Measurements from ENCODE around the gene ANKRD29. TPM values are rescaled to one million over a fixed set of nuclear protein-coding genes. Genes with fewer than 3 reads are reported as not detected.

Gene ANKRD29
- polyA plus RNA-seq, 1 donor, result 6.1 TPM

DNA sequence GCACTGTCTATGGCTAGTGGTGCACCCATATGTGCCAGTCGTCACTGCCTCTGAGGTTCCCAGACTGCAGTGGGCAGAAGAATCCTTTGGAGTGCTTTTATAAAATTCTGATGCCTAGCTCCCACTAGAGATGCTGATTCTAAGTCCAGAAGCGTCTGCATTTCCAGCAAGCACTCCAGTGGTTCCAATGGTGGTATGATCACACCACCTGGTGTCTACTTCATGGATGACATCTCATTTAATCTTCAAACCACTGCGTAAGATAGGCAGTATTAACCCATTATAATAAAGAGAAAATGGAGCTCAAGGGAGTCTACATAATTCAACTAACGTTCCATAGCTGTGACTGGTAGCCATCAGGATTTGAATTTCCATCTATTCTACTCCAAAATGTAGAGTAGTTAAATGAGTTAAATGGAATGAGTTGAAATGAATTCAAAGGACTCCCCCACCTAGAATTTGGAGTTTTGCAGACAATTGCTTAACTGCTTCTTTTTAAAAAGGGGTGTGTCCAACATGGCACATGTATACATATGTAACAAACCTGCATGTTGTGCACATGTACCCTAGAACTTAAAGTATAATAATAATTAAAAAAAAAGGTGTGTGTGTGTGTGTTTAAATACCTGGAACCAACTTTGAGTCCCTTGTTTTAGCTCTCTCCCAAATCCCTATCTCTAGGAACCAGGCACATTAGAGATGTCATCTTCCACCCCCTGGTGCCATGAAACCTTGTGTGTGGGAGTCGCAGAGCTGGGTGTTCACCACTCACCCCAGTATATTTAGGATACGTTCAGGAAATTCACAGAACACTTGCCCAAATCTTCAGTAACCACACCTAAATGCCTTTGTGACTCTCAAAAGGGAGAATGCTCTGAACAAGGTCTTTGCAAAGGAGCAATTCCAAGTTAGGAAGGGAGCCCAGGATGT lies 40.6 kb upstream of the ANKRD29 start:
- DNase-seq, result peak in 1 of 2 donors; percentile 56
- no peaks in the 10 kb centered on the region for H3K4me1 ChIP-seq (ENCODE audit: control insufficient read depth, insufficient read depth, low read length)
- H3K4me3 ChIP-seq (ENCODE audit: low read length), result no peak overlapping the region
- H3K9me3 ChIP-seq (ENCODE audit: control insufficient read depth, low read depth, low read length), result peaks cover 3% of the 10 kb centered on the region
- H3K27ac ChIP-seq (ENCODE audit: low read length), result no peak overlapping the region
- no peaks in the 10 kb centered on the region for H3K27me3 ChIP-seq (ENCODE audit: control insufficient read depth, insufficient read depth, low read length)
- no CpG with 5 or more reads among the region's 6 CpGs for WGBS (ENCODE audit: insufficient coverage, low lambda C conversion rate)
- H3K36me3 ChIP-seq (ENCODE audit: control insufficient read depth, insufficient read depth, low read length), result no peaks in the 10 kb centered on the region

DNA sequence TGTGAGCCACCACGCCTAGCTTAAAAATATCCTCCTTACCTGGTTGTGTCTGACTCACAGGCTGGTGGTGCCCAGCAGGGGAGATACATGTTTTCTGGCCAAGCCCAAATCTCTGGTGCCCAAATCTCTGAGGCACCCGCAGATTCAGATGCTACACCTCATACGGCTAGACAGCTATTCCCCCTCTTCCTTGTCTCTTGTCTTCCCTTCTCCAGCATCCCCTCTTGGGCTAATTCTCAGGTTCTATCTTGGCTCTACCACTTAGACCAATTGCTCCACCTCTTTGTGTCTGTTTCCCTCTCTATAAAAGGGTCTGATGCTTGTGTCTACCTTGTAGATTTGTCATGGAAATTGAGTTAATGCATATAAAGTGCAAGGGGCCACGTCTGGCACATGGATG lies 39.9 kb upstream of the ANKRD29 start:
- Histone ChIP-seq H3K27ac (ENCODE audit: low read length) (no peak overlapping the region), H3K4me1 (ENCODE audit: control insufficient read depth, insufficient read depth, low read length) (no peaks in the 10 kb centered on the region), H3K36me3 (ENCODE audit: control insufficient read depth, insufficient read depth, low read length) (no peaks in the 10 kb centered on the region), H3K27me3 (ENCODE audit: control insufficient read depth, insufficient read depth, low read length) (no peaks in the 10 kb centered on the region), H3K4me3 (ENCODE audit: low read length) (no peak overlapping the region), H3K9me3 (ENCODE audit: control insufficient read depth, low read depth, low read length) (peaks cover 3% of the 10 kb centered on the region)
- DNase-seq, result no peak
- no CpG with 5 or more reads among the region's 4 CpGs for WGBS (ENCODE audit: insufficient coverage, low lambda C conversion rate)

DNA sequence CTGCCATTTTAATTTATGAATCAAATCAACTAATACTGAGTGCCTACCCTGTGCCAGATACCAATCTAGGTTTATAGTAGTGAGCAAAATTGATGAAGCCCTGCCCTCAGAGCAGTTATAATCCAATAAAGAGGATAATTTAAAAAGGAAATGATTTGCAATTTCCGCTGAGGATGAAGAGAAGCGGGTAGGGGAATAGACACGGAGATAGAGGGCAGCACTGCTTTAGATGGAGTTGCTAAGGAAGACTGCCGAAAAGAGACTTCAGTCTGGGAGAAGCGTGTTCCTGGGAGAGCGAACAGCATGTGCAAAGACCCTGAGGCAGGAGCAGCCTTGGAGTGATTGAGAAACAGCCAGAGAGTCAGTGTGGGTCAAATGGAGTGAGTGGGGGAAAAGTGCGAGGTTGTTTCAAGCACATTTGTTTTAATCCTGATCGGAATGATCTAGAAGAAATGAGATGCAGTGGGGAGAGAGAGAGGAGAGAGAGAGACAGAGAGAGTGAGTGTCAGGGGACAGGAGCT lies 38.9 kb upstream of the ANKRD29 start:
- Histone ChIP-seq H3K27ac (ENCODE audit: low read length) (no peak overlapping the region), H3K27me3 (ENCODE audit: control insufficient read depth, insufficient read depth, low read length) (no peaks in the 10 kb centered on the region), H3K4me1 (ENCODE audit: control insufficient read depth, insufficient read depth, low read length) (no peaks in the 10 kb centered on the region), H3K9me3 (ENCODE audit: control insufficient read depth, low read depth, low read length) (no peaks in the 10 kb centered on the region), H3K4me3 (ENCODE audit: low read length) (no peak overlapping the region), H3K36me3 (ENCODE audit: control insufficient read depth, insufficient read depth, low read length) (no peaks in the 10 kb centered on the region)
- WGBS (ENCODE audit: insufficient coverage, low lambda C conversion rate), result 87% methylated on average over 7 of the region's 8 CpGs
- no peak for DNase-seq

DNA sequence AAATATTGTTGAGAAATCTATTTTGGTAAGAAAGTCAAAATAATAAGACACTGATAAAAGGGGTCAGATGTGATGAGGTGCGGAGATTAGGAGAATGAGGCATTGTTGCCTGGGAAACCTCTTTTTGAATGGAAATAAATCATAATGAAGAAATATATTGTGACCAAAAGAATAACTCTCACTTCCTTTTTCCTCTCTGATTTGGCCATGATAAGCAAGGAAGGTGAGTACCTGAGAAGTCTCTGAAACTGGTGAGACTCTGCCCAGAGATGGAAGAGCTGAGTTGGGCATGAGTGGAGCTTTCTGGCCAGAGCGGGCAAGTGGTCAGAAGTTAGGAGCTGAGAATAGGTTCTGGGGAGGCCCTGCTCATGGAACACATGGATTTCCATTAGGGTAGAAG lies 38.3 kb upstream of the ANKRD29 start:
- H3K27ac ChIP-seq (ENCODE audit: low read length), result no peak overlapping the region
- H3K9me3 ChIP-seq (ENCODE audit: control insufficient read depth, low read depth, low read length), result no peaks in the 10 kb centered on the region
- H3K27me3 ChIP-seq (ENCODE audit: control insufficient read depth, insufficient read depth, low read length), result no peaks in the 10 kb centered on the region
- H3K4me1 ChIP-seq (ENCODE audit: control insufficient read depth, insufficient read depth, low read length), result no peaks in the 10 kb centered on the region
- DNase-seq, result no peak
- no peak overlapping the region for H3K4me3 ChIP-seq (ENCODE audit: low read length)
- H3K36me3 ChIP-seq (ENCODE audit: control insufficient read depth, insufficient read depth, low read length), result no peaks in the 10 kb centered on the region
- WGBS (ENCODE audit: insufficient coverage, low lambda C conversion rate), result 50% methylated on average over 1 of the region's 2 CpGs

DNA sequence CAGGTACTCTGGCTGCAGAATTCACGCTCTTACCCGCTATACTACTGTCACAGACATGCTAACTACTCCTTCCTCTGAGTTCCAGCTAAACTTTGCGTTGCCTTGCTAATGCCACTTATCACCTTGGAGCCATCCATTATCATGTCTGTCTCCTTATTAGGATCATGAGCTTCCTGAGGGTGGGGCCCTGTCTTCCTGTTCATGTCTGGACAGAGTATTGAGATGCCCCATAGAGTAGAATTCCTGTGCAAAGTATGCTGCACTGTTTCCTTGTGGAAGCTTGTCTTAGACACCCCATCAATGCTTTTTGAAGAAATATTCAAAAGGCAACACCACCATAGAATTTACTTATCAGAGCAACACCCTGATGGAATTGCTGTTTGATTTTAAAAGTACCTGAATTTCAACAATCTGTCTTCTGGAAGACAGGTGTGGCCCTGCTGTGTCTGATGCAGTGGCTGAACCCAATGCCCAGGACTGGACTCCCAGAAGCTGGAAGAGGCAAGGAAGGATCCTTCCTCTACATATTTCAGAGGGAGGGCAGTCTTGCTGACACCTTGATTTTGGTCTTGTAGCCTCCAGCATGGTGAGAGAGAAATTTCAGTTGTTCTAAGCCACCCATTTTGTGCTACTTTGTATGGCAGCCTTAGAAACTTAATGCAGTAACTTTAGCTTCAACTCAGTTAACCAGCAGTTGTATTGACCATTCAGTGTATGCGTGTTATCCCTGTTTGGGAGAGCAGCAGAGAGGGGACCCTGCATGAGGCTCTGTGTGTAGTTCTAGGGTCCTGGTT lies 32.1 kb upstream of the ANKRD29 start:
- WGBS (ENCODE audit: insufficient coverage, low lambda C conversion rate), result 100% methylated on average over 3 of the region's 4 CpGs
- H3K4me1 ChIP-seq (ENCODE audit: control insufficient read depth, insufficient read depth, low read length), result peaks cover 8% of the 10 kb centered on the region
- DNase-seq, result no peak
- no peak overlapping the region for H3K4me3 ChIP-seq (ENCODE audit: low read length)
- H3K36me3 ChIP-seq (ENCODE audit: control insufficient read depth, insufficient read depth, low read length), result no peaks in the 10 kb centered on the region
- no peak overlapping the region for H3K27ac ChIP-seq (ENCODE audit: low read length)
- H3K9me3 ChIP-seq (ENCODE audit: control insufficient read depth, low read depth, low read length), result no peaks in the 10 kb centered on the region
- peaks cover 11% of the 10 kb centered on the region for H3K27me3 ChIP-seq (ENCODE audit: control insufficient read depth, insufficient read depth, low read length)

DNA sequence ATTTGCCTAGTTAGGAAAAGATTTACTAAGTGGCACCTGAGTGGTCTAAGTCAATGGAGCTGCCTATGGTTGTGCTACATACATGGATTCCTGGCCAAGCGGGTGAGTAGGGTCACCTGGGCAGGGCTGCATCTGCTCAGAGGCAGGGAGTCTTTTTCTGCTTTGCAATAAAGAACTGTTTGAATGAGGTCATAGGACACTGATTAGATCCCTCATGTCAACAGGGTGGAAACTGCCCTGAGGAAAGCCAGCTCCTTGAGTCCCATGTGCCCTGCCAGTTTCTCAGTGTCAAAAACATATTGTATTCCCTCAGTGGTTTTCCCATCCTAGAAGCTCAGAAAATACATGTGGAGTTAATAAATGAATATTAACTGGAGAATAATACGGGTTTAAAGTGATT lies 31.1 kb upstream of the ANKRD29 start:
- WGBS (ENCODE audit: insufficient coverage, low lambda C conversion rate), result no CpG with 5 or more reads among the region's 2 CpGs
- H3K9me3 ChIP-seq (ENCODE audit: control insufficient read depth, low read depth, low read length), result no peaks in the 10 kb centered on the region
- no peaks in the 10 kb centered on the region for H3K36me3 ChIP-seq (ENCODE audit: control insufficient read depth, insufficient read depth, low read length)
- no peak overlapping the region for H3K4me3 ChIP-seq (ENCODE audit: low read length)
- DNase-seq, result peak in 1 of 2 donors; percentile 74
- H3K4me1 ChIP-seq (ENCODE audit: control insufficient read depth, insufficient read depth, low read length), result peaks cover 12% of the 10 kb centered on the region
- H3K27me3 ChIP-seq (ENCODE audit: control insufficient read depth, insufficient read depth, low read length), result peaks cover 19% of the 10 kb centered on the region
- H3K27ac ChIP-seq (ENCODE audit: low read length), result no peak overlapping the region

DNA sequence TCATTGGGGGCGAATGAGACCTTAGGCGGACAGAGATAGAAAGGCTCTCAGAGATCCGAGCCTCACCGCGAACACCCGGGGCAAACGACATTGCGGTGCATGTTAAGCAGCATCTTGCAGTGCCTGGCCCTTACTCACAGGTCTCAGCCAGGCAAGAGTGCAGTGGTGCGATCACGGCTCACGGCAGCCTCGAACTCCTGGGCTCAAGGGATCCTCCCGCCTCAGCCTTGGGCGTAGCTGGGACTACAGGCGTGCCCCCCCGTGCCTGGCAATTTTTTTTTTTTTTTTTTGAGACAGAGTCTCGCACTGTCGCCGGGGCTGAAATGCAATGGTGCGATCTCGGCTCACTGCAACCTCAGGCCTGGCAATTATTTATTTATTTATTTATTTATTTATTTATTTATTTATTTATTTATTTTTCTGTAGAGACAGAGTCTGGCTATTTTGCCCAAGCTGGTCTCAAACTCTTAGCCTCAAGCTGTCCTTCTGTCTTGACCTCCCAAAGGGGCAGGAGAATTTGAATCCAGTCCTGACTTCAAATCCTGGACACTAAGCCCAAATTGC lies 27.9 kb upstream of the ANKRD29 start:
- H3K27me3 ChIP-seq (ENCODE audit: control insufficient read depth, insufficient read depth, low read length), result peaks cover 22% of the 10 kb centered on the region
- no peak overlapping the region for H3K4me3 ChIP-seq (ENCODE audit: low read length)
- no peak for DNase-seq
- no peaks in the 10 kb centered on the region for H3K9me3 ChIP-seq (ENCODE audit: control insufficient read depth, low read depth, low read length)
- 73% methylated on average over 3 of the region's 21 CpGs for WGBS (ENCODE audit: insufficient coverage, low lambda C conversion rate)
- peaks cover 14% of the 10 kb centered on the region for H3K4me1 ChIP-seq (ENCODE audit: control insufficient read depth, insufficient read depth, low read length)
- H3K36me3 ChIP-seq (ENCODE audit: control insufficient read depth, insufficient read depth, low read length), result no peaks in the 10 kb centered on the region
- H3K27ac ChIP-seq (ENCODE audit: low read length), result no peak overlapping the region

DNA sequence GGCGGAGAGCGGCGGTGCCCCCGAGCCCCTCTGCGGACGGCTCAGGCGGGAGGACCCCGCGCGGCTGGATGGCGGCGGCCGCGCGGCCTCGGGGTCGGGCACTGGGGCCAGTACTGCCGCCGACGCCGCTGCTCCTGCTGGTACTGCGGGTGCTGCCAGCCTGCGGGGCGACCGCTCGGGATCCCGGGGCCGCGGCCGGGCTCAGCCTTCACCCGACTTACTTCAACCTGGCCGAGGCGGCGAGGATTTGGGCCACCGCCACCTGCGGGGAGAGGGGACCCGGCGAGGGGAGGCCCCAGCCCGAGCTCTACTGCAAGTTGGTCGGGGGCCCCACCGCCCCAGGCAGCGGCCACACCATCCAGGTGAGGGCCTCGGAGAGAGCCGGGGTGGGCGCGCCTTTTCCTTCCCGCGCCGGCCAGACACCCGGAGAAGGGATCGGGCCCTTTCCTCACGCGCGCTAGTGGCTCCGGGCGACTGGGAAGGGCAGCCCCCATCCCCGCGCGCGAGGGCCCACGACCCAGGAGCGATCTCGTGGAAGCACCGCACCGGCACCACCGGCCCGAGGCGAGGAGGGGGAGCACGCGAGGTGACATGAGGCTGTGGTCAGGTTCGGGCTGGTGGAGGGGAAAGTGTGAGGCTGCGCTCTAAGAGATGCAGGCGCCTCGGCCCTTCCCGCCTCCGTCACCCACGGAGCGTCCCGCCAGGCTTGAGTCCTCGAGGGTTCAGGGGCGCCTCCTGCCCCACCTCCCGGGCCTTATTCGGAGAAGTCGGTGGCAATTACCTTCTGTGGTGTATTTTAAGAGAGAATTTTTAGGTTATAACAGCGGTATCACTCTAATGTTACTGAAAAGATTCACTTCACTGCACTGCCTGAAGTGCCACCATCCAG lies 27.1 kb upstream of the ANKRD29 start:
- WGBS (ENCODE audit: insufficient coverage, low lambda C conversion rate), result no CpG with 5 or more reads among the region's 85 CpGs
- Histone ChIP-seq H3K4me3 (ENCODE audit: low read length) (peak overlapping the region; percentile 43), H3K9me3 (ENCODE audit: control insufficient read depth, low read depth, low read length) (no peaks in the 10 kb centered on the region), H3K4me1 (ENCODE audit: control insufficient read depth, insufficient read depth, low read length) (peaks cover 14% of the 10 kb centered on the region), H3K36me3 (ENCODE audit: control insufficient read depth, insufficient read depth, low read length) (no peaks in the 10 kb centered on the region), H3K27me3 (ENCODE audit: control insufficient read depth, insufficient read depth, low read length) (peaks cover 22% of the 10 kb centered on the region), H3K27ac (ENCODE audit: low read length) (no peak overlapping the region)
- peak in 1 of 2 donors; percentile 60 for DNase-seq

DNA sequence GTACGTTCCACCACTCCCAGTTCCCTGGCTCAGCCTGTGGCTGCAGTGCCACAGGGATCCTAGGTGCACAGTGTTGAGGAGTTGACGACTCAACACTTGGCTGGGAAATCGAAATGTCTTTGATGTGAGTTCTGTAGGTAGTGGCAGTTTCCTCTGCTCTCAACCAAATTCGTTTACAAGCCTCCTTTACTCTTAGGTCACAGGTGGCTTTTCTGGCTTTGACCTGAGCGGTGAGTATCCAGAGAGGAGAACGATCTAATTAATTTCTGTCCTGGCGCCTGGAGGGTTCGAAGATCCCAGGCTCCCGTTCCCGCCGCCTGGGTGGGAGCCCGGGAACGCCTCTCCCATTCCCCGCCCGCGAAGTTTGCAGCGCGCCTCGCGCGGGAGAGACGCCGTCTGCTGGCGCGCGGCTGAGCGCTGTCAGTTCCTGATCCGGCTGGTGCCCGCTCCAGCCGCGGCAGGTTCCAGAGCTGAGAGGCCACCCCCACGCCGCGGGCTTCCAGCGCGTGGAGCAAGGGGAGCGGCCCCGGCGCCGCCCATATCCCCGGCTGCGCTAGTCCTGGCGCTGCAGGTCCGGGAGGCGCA lies 26.4 kb upstream of the ANKRD29 start, which contains the start of gene LAMA3:
Gene LAMA3 (plus strand): TSS at position 423 of the 585 bp plus-strand sequence. CDS start 231 bp downstream, outside the sequence.
- no CpG with 5 or more reads among the region's 45 CpGs for WGBS (ENCODE audit: insufficient coverage, low lambda C conversion rate)
- H3K27ac ChIP-seq (ENCODE audit: low read length), result no peak within 1 kb of the TSS
- H3K4me1 ChIP-seq (ENCODE audit: control insufficient read depth, insufficient read depth, low read length), result peaks cover 13% of the 10 kb centered on the region
- peak within 1 kb of the TSS; percentile 43 for H3K4me3 ChIP-seq (ENCODE audit: low read length)
- no peaks in the 10 kb centered on the region for H3K36me3 ChIP-seq (ENCODE audit: control insufficient read depth, insufficient read depth, low read length)
- no peaks in the 10 kb centered on the region for H3K9me3 ChIP-seq (ENCODE audit: control insufficient read depth, low read depth, low read length)
- H3K27me3 ChIP-seq (ENCODE audit: control insufficient read depth, insufficient read depth, low read length), result peaks cover 22% of the 10 kb centered on the region
- peak in 1 of 2 donors; percentile 76 for DNase-seq
